ENCODE data around the gene DND1.

Gene DND1

DNA sequence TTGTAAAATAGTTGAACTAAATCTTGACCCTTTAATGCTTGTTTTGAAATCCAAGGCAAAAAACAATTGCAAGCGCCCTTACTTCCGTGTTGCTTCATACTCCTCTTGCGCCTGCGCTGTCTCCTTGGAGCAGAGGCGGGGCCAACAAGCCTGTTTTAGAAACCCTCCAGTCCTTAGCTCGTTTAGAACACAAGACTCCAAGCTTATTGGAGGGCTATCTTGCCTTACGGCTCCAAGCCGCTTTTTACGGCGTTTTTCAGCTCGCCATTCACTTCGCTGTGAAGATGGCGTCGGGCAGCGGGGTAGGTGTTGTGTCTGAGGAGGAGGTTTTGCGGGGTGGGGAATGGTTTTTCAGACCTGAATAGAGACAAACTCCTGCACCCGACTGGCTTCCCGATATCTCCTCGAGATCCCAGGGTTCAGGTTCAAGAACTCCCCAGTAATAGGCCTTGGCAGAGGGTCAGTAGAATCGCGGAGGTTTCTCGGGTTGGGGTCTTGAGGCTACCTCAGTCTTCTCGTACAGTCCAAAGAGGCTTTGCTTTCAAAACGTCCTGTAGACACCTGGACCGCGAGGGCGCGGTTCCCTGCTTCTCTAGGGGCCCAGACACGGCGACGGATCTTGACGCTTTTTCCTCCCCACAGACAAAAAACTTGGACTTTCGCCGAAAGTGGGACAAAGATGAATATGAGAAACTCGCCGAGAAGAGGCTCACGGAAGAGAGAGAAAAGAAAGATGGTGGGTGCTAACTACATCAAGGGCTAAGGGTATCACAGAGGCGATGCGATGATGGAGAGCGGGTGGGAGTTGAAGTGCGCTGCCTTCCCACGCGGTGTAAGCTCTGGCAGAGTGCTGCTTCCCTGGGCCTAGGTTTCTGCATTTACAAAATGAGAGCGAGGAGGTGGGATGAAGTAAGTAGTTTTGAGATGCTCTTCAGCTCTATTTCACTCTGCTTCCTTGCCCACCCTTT is 27.1 kb upstream of the DND1 start, which contains the start of gene ZMAT2:
Gene ZMAT2 (plus strand): TSS at position 271 of the 968 bp plus-strand sequence. CDS start 14 bp downstream, at position 285.
- 4% methylated on average over 44 of the region's 44 CpGs for WGBS
- H3K27ac ChIP-seq (ENCODE audit: low read depth, low read length): peak within 1 kb of the TSS; percentile 65
- H3K4me3 ChIP-seq (ENCODE audit: low read length): peak within 1 kb of the TSS; percentile 98
- H3K9me3 ChIP-seq (ENCODE audit: insufficient read depth, low read depth, low read length): no peaks in the 10 kb centered on the region
- peak within 1 kb of the TSS; percentile 91 for H3K9ac ChIP-seq (ENCODE audit: low read depth, low read length)
- no peaks in the 10 kb centered on the region for H3K27me3 ChIP-seq (ENCODE audit: insufficient read depth, low read length)
- H3K4me1 ChIP-seq (ENCODE audit: insufficient read depth, low read length): no peaks in the 10 kb centered on the region
- peaks cover 80% of the 10 kb centered on the region for H3K36me3 ChIP-seq (ENCODE audit: insufficient read depth, low read length)

DNA sequence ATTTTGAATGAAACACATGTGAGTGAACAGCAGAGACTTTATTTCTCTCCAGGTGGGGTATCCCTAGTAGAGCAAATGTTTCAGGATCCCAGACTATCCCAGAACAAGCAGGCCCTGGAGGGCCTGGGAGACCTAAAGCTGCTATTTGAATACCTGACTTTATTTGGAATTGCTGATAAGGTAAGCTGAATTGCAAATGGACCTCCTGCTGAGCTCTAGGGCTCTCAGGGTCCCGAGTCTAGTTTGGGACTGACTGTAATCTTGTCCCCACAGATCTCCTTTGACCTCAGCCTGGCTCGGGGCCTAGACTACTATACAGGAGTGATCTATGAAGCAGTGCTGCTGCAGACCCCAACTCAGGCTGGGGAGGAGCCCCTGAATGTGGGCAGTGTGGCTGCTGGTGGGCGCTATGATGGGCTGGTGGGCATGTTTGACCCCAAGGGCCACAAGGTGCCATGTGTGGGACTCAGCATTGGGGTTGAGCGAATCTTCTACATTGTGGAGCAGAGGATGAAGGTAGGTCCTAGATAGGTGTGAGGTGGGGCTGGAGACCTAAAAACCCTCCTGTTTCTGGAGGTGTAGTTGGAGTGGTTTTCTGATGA is 23.6 kb upstream of the DND1 start:
- no peak overlapping the region for H3K4me3 ChIP-seq (ENCODE audit: low read length)
- 83% methylated on average over 4 of the region's 4 CpGs for WGBS
- H3K27ac ChIP-seq (ENCODE audit: low read depth, low read length): no peak overlapping the region
- H3K4me1 ChIP-seq (ENCODE audit: insufficient read depth, low read length): peaks cover 3% of the 10 kb centered on the region; the same call in 1 of the 2 replicates
- H3K36me3 ChIP-seq (ENCODE audit: insufficient read depth, low read length): peaks cover 68% of the 10 kb centered on the region
- H3K9ac ChIP-seq (ENCODE audit: low read depth, low read length): no peak overlapping the region
- H3K9me3 ChIP-seq (ENCODE audit: insufficient read depth, low read depth, low read length): no peaks in the 10 kb centered on the region
- H3K27me3 ChIP-seq (ENCODE audit: insufficient read depth, low read length): no peaks in the 10 kb centered on the region

DNA sequence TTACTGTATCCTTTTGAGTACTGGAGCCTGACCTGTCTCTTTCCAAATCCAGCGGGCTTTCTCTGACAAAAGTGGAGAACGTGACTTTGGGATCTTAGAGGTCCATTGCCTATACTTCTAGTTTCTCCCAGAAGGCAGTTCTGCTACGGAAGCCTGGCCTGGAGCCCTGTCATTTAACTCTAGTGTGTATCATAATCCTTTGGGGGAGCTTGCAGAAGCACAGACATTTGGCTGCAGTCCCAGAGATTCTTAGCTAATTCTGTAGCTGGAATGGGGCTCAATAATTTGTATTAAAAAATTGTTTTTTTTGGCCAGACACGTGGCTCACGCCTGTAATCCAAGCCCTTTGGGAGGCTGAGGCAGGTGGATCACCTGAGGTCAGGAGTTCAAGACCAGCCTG is 20.9 kb upstream of the DND1 start:
- 93% methylated on average over 5 of the region's 5 CpGs for WGBS

DNA sequence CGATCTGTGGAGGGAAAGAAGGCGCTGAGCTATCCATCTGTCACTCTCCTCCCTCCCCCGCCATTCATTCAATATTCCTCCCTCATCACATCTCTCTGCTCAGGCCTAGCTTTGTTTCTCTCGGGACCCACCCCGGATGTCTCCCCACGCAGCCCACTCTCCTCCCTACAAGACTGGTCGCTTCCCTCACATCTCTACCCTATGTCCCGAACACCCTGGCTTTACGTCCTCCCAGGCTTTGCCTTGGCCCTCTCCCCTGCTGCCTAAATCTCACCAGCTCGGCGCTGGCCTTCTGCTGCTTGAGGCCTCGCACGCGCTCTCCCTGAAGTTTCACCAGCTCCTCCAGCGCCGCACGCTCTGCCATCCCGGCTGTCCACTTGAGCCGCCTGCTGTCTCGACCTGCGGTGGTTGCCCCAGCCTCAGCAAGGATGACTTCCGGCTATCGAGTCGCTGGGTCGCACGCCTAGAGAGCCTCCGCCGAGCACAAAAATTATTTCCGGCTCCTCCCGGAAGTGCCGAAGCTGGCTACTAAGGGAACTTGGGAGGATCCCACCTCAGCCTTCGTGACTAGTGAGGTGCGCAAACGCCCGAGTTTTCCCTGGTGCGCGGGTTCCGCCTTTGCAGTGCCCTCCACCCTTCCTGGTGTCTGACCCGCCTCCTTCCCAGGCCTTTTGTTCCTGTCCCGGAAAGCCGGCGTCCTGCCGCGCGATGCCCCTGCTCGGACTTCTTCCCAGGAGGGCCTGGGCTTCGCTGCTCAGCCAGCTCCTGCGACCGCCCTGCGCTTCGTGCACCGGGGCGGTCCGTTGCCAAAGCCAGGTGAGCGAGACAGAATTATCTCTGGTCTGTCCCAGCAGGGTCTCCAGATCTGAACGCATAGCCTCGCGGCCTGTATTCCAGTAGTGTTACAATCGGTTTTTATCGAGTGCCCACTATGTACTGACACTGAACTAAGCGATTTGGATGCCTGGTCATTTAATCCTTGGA is 17.9 kb upstream of the DND1 start, which contains the start of the genes HARS1 and HARS2:
Gene HARS1 (minus strand): TSS at position 430 of the 984 bp plus-strand sequence. CDS start 66 bp downstream, at position 364.
Gene HARS2 (plus strand): TSS at position 515 of the 984 bp plus-strand sequence. CDS start 194 bp downstream, at position 709.
- peak within 1 kb of the TSS; percentile 88 for H3K27ac ChIP-seq (ENCODE audit: low read depth, low read length)
- no peaks in the 10 kb centered on the region for H3K9me3 ChIP-seq (ENCODE audit: insufficient read depth, low read depth, low read length)
- peak within 1 kb of the TSS; percentile 84 for H3K4me3 ChIP-seq (ENCODE audit: low read length)
- peaks cover 4% of the 10 kb centered on the region; the same call in 1 of the 2 replicates for H3K4me1 ChIP-seq (ENCODE audit: insufficient read depth, low read length)
- peaks cover 61% of the 10 kb centered on the region for H3K36me3 ChIP-seq (ENCODE audit: insufficient read depth, low read length)
- no peaks in the 10 kb centered on the region for H3K27me3 ChIP-seq (ENCODE audit: insufficient read depth, low read length)
- H3K9ac ChIP-seq (ENCODE audit: low read depth, low read length): peak within 1 kb of the TSS; percentile 86
- under 1% methylated on average over 61 of the region's 61 CpGs for WGBS

More for the DNA sequence above, 20.9 kb upstream of the DND1 start:
- H3K27ac ChIP-seq (ENCODE audit: low read depth, low read length): no peak overlapping the region
- peaks cover 4% of the 10 kb centered on the region; the same call in 1 of the 2 replicates for H3K4me1 ChIP-seq (ENCODE audit: insufficient read depth, low read length)
- peaks cover 66% of the 10 kb centered on the region for H3K36me3 ChIP-seq (ENCODE audit: insufficient read depth, low read length)
- H3K9ac ChIP-seq (ENCODE audit: low read depth, low read length): no peak overlapping the region
- H3K4me3 ChIP-seq (ENCODE audit: low read length): no peak overlapping the region
- H3K27me3 ChIP-seq (ENCODE audit: insufficient read depth, low read length): no peaks in the 10 kb centered on the region
- no peaks in the 10 kb centered on the region for H3K9me3 ChIP-seq (ENCODE audit: insufficient read depth, low read depth, low read length)

DNA sequence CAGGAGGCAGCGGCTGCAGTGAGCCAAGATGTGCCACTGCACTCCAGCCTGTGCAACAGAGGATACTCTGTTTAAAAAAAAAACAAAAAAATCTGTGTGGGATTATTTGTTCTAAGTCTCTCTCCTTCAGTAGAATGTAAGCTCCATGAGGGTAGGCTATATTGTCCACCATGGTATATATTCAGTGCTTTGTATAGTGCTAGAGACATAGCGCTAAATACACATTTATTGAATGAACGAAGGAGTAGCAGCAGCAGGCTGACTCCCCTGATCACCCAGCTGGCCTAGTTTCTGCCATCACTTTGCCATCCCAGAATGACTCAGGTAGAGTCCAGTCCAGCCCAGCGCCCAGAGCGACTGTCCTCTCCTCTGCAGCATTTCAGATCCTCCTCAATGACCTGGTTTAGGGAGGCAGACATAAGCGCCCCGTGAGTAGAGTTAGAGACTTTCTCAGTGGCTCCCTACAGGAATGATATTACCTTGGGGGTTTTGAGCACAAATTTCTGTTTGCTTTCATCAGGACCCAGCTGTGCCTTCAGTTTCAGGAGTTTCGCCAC is 17.1 kb upstream of the DND1 start:
- peaks cover 54% of the 10 kb centered on the region for H3K36me3 ChIP-seq (ENCODE audit: insufficient read depth, low read length)
- peak overlapping the region; percentile 76 for H3K9ac ChIP-seq (ENCODE audit: low read depth, low read length)
- no peaks in the 10 kb centered on the region for H3K9me3 ChIP-seq (ENCODE audit: insufficient read depth, low read depth, low read length)
- WGBS: 62% methylated on average over 8 of the region's 8 CpGs
- no peaks in the 10 kb centered on the region for H3K27me3 ChIP-seq (ENCODE audit: insufficient read depth, low read length)
- H3K4me1 ChIP-seq (ENCODE audit: insufficient read depth, low read length): peaks cover 4% of the 10 kb centered on the region; the same call in 1 of the 2 replicates
- H3K27ac ChIP-seq (ENCODE audit: low read depth, low read length): no peak overlapping the region
- H3K4me3 ChIP-seq (ENCODE audit: low read length): peak overlapping the region; percentile 84

DNA sequence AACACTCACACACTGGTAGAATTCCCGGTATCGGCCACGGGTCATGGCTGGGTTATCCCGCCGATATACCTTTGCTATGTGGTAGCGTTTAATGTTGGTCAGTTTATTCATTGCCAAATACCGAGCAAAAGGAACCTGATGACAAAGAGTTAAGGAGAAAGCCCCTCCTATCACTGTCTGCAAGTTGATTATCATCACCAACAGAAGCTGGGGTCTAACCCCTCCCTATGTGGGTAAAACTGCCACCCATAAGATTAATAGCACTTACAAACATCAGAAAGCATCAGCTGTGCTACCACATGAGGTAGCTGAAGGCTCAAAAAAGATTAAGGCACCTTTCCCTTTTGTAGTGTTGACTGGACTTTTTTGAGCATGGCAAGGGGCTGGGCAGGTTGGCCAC is 5.6 kb upstream of the DND1 start:
- H3K9ac ChIP-seq (ENCODE audit: low read depth, low read length): no peak overlapping the region
- H3K4me3 ChIP-seq (ENCODE audit: low read length): no peak overlapping the region
- H3K27ac ChIP-seq (ENCODE audit: low read depth, low read length): no peak overlapping the region
- 95% methylated on average over 7 of the region's 7 CpGs for WGBS
- H3K27me3 ChIP-seq (ENCODE audit: insufficient read depth, low read length): no peaks in the 10 kb centered on the region
- H3K4me1 ChIP-seq (ENCODE audit: insufficient read depth, low read length): no peaks in the 10 kb centered on the region
- peaks cover 80% of the 10 kb centered on the region for H3K36me3 ChIP-seq (ENCODE audit: insufficient read depth, low read length)
- no peaks in the 10 kb centered on the region for H3K9me3 ChIP-seq (ENCODE audit: insufficient read depth, low read depth, low read length)

DNA sequence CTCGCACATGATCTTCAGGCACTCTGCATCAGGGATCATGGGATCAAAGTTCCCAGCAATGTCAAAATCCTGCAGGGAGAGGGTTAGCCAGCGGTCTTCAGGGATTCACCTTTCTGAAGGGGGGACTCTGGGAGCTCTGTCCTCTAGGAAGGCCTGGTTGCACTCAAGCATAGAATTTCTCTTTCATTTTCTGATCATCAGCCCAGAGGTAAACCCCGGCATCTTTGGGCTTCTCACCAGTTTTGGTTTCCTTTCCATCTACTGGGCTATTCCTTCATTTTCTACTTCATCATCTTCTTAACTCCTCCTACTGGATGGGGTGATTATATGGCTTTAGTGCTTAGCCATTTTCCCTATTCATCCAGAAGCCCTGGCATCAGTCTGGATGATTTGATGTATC is 4.6 kb upstream of the DND1 start:
- WGBS: 95% methylated on average over 3 of the region's 3 CpGs
- H3K9ac ChIP-seq (ENCODE audit: low read depth, low read length): no peak overlapping the region
- no peaks in the 10 kb centered on the region for H3K4me1 ChIP-seq (ENCODE audit: insufficient read depth, low read length)
- H3K36me3 ChIP-seq (ENCODE audit: insufficient read depth, low read length): peaks cover 85% of the 10 kb centered on the region
- no peak overlapping the region for H3K4me3 ChIP-seq (ENCODE audit: low read length)
- H3K27ac ChIP-seq (ENCODE audit: low read depth, low read length): no peak overlapping the region
- H3K9me3 ChIP-seq (ENCODE audit: insufficient read depth, low read depth, low read length): no peaks in the 10 kb centered on the region
- no peaks in the 10 kb centered on the region for H3K27me3 ChIP-seq (ENCODE audit: insufficient read depth, low read length)

DNA sequence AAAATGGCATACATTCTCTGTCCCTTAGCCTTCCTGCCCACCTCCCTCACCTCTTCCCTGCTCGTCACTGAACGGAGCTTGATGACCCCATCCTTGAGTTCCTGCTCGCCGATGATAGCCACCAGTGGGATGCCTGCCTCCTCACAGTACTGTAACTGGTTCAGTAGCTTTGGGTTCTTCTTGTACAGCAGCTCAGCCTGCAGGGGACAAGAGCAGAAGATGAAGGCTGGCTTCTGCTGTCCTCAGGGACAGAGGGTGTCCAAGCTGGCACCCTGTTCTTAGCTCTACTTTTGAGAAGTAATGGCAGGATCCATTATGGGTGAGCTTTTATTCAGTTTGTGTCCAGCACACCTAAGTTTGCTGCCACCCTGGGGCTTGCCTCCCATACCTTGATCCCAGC is 1.3 kb upstream of the DND1 start:
- WGBS: 96% methylated on average over 4 of the region's 4 CpGs
- Histone ChIP-seq H3K27me3 (ENCODE audit: insufficient read depth, low read length) (no peaks in the 10 kb centered on the region), H3K9me3 (ENCODE audit: insufficient read depth, low read depth, low read length) (no peaks in the 10 kb centered on the region)

DNA sequence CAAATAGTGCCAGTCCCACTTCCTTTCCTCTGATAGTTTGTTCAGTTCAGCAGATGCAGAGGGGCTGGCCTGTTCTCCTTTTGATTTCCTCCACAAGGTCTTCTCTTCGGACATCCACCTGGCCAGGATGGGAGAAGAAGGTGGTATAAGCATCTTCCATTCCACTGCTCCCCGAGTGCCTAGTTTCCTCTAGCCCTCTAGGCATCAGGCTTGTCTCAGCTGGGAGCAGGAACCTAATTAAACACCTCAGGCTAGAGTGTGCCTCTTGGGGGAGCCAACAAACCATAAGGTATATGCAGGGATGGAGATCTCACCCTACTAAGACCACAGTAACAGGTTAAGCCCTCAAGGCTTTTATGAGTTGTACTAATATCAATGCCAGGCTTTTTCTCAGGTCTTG is 835 bp upstream of the DND1 start:
- Histone ChIP-seq H3K4me3 (ENCODE audit: low read length) (no peak overlapping the region), H3K27ac (ENCODE audit: low read depth, low read length) (no peak overlapping the region), H3K9me3 (ENCODE audit: insufficient read depth, low read depth, low read length) (no peaks in the 10 kb centered on the region), H3K36me3 (ENCODE audit: insufficient read depth, low read length) (peaks cover 78% of the 10 kb centered on the region), H3K4me1 (ENCODE audit: insufficient read depth, low read length) (no peaks in the 10 kb centered on the region), H3K27me3 (ENCODE audit: insufficient read depth, low read length) (no peaks in the 10 kb centered on the region), H3K9ac (ENCODE audit: low read depth, low read length) (no peak overlapping the region)
- WGBS: 100% methylated on average over 1 of the region's 2 CpGs

More for the DNA sequence above, 1.3 kb upstream of the DND1 start:
- Histone ChIP-seq H3K9ac (ENCODE audit: low read depth, low read length) (no peak overlapping the region), H3K27ac (ENCODE audit: low read depth, low read length) (no peak overlapping the region), H3K36me3 (ENCODE audit: insufficient read depth, low read length) (peaks cover 78% of the 10 kb centered on the region), H3K4me1 (ENCODE audit: insufficient read depth, low read length) (no peaks in the 10 kb centered on the region), H3K4me3 (ENCODE audit: low read length) (no peak overlapping the region)

DNA sequence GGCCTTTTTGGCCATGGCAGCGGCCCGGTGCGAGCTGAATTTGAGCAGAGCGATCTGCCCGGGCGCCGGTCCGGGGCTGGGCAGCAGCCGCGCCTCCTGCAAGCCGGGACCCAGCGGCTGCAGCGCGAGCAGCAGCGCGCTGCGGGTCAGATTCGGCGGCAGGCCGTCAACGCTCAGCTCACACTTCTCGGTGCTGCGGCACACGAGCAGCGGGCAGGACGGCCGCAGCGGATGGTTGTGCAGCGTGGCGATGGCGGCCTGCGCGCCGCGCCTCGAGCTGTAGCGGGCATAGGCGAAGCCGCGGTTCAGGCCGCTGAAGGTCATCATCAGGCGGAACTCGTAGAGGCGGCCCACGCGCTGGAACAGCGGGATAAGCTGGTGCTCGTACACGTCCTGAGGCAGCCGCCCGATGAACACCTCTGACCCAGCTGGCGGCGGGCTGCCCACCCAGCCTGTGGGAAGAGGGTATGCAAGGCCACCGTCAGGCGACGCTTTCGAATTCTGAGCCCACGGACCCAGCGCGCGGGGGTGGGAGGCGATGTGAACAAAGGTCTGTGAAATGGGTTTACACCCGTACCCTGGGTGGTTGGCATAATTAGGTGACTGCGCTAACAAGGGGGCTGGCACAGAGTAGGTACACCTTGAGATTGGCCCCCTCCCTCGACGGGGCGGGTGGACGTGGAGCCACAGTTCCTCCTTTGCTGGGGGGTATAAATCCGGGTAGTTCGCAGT is 755 bp downstream of the DND1 start:
- H3K4me3 ChIP-seq (ENCODE audit: low read length): no peak overlapping the region
- peaks cover 80% of the 10 kb centered on the region for H3K36me3 ChIP-seq (ENCODE audit: insufficient read depth, low read length)
- H3K27ac ChIP-seq (ENCODE audit: low read depth, low read length): no peak overlapping the region

More for the DNA sequence above, 755 bp downstream of the DND1 start:
- H3K9me3 ChIP-seq (ENCODE audit: insufficient read depth, low read depth, low read length): no peaks in the 10 kb centered on the region
- no peaks in the 10 kb centered on the region for H3K27me3 ChIP-seq (ENCODE audit: insufficient read depth, low read length)
- H3K9ac ChIP-seq (ENCODE audit: low read depth, low read length): no peak overlapping the region
- WGBS: 95% methylated on average over 70 of the region's 70 CpGs
- no peaks in the 10 kb centered on the region for H3K4me1 ChIP-seq (ENCODE audit: insufficient read depth, low read length)
